Stimulated activated CD4-positive, alpha-beta T cell treated with anti-CD3 and anti-CD28 coated beads, TNF-alpha, amount 100 ng/mL, for 4 hours (primary cell): ENCODE data around the gene PRIMA1.

Experiments
- DNase-seq, 3 experiments: peaks; one replicate each; pipeline ENCODE4 v3.0.0-alpha.2; 2020; ENCODE audit warnings: low read depth in 3 of 3

The PRIMA1 gene

GRCh38 chr14:93757206-93757605 is 31.1 kb downstream of the PRIMA1 start:
- DNase-seq = no peak

DNA sequence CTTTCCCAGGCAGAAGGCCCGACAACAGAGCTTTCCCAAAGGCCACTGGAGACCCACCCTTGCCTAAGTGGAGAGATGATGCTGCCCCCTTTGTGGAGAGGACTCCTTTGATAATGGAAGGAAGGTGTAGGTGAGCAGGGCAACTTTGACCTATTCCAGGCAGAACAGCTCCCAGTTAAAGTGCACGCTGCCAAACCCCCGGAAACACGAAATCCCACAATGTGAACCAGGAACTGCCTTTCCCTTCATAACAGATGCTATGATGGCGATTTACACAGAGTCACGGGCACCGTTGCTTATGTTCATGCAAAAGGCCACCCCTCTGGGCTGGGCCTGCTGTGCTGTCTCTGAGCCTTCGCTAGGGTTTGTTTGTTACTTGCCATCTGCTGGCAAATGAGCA is 34.6 kb downstream of the PRIMA1 start:
- DNase-seq = no peak

DNA sequence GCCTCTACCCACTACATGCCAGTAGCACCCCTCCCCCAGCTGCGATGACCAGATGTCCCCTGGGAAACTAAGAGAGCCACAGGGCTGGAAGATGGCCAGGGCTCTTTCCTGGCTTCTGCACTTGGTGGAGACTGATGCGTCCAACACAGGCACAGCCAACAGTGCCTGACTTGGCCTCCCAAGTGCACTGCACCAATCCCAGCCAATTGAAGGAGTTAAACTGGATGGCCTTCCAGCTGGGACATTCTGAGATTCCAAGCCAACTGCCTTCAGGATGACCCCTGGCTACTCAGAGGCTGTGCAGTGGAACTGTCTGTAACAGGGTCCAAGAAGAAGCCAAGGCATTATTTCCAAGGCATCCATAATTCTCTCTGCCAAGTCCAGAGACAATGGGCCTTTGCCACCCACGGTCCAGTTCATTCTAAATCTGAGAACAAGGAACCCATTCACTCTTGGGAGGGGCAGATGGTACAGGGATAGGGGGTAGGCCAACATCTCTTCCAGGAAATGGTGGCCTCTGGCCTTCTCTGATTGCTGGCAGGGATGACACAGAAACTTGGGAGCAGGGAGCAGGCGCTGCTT is 35.2 kb downstream of the PRIMA1 start:
- no peak for DNase-seq

DNA sequence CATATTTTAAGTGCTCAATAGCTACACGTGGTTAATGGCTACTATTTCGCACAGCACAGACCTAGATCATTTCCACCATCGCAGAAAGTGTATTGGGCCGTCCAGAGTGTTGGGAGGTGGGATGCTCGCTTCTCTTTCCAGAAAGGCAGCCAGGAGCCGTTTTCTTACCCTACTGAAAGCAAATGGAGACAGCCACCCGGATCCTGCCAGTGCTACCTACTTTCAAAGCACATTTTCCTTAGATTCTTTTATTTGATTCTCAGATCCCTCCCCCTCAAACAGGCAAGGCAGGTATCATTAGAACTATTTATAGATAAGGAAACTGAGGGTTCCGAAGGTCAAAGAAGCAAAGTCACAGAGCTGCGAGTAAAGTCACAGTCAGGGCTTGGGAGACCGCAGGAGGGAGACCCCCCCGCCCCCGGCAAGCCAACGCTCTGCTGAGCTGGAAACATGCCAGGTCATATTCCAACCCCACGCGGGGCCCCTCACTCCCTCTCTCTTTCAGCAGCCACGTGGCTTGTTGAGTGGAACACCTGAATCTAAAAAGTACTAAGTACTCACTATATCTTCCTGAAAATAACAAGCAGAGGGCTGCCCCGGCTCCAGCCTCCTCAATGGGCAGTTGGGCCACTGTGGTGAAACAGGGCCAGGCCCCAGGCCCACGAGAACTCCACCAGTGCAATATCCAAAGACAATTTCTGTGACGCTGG is 36.2 kb downstream of the PRIMA1 start:
- no peak for DNase-seq

DNA sequence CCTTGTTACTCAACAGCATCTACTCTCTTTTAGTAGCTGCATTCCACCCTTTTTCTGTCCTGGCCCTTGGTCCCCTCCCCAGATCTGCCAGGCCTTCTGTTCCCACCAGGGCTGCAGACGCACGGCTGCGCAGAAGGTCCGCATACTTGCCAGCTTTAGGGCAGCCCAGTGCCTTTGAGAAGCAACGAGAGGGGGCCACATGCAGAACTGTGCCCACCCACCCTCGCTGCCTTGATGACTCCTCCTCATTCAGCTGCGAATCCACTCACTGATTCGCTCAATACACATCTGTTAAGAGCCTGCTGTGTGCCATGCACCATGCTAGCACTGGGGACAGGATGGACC is 39.2 kb downstream of the PRIMA1 start:
- no peak for DNase-seq

- DNase-seq = no peak
Measured at GRCh38 chr14:93748208-93749075, 39.8 kb downstream of the PRIMA1 start.

GRCh38 chr14:93747560-93747959 is 40.7 kb downstream of the PRIMA1 start:
- no peak for DNase-seq

DNA sequence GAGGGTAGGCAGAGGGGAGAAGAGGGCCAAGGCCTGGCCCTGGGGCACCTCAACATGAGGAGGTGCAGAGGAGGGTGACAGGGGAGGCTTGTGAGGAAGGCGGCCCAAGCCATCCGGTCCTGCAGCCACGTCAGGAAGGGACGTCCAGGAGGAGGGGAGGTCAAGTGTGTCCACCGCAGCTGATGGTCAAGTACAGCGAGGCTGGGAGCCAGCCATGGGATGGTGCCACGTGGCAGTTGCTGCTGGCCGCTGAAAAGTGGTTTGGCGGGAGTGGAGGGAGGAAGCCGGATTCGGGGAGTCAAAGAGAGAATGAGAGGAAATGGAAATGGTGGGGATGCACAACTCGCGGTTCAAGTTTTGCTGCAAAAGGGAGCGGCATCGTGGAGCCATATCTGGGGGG is 41.2 kb downstream of the PRIMA1 start:
- no peak for DNase-seq

DNA sequence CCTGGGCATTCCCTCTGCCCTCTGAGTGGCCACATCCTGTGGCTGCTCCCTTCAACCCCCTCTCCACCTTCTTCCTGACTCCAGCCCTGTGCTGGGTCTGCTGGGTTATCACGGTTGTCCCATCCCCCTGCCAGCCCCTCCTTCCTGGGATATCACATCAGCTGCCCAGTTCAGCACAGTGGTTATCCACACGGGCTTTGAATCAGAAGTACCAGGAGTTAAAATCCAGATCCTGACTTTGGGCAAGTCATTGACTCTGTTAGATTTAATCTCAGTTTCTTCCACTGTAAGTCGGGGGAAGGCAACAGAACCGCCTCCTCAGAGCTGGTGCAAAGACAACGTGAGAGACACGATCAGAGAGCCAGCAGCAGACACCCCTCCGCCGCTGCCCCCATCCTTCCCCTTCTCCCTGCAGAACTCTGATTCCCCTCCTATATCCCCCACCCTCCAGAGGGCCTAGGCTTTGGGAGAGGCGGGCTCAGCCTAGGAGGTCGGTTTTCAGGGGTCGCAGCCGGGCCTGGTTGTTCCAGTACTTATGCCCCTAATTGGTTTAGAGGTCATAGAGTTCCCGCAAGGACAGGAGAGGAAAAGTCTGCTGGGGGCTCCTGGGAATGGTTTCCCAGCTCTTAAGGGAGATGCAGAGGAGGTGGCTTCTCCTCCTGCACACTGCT is 42.5 kb downstream of the PRIMA1 start:
- no peak for DNase-seq

DNA sequence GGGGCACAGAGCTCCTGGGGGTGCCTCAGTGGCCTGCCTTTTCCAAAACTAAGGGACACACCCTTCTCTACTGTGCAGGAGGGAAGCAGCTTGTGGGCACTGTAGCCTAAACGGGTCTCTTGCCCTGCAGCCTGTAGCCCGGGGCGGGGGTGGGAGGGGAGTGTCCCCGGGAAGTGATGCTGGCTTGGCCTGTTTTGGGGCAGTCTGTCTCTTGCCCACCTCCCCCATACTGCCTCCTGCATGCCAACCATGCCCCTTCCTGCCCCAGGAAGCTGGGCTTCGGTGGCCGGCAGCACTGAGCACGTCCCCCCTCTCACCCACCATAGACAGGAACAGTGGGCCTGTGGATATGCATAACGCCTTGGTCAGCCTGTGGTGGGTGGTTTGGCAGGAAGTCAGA is 43.4 kb downstream of the PRIMA1 start:
- DNase-seq = no peak

GRCh38 chr14:93744176-93744575 is 44.1 kb downstream of the PRIMA1 start:
- DNase-seq = no peak

DNA sequence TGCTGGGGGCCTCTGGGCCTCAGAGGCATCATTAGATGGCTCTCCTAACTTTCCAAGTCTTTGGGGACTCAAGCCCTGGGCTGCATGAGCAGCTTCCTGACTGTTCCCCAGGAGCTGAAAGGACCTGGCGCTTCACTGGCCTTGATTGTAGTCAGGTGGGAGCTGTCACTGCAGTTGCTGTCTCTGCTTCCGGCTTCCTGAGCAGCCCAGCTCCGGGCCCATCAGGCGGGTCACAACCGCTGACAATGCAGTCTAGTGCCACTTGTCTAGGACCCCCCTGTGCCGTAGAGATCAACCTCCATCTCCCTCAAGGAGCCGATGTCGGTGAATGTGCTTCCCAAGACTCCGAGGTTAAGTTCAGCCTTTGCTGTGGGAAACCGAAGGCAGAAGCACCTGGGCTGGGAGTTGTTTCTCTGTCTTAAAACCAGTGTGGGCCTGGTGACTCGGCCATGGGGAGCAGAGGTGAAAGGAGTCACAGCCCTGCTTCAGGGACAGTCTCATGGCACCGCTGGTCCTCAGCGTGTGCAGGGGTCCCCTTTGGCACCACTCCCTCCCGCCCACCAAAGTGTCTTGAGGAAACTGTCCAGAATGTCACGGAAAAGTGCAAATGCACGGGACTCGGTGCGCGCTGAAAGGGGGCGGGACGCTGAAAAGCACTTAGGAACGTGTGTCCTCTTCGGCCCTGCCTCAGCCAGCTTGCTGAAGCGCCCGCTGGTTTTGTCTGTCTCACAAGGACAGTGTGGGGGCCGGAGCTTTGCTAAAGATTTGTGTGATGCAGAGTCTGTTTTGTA is 44.8 kb downstream of the PRIMA1 start:
- no peak for DNase-seq

DNA sequence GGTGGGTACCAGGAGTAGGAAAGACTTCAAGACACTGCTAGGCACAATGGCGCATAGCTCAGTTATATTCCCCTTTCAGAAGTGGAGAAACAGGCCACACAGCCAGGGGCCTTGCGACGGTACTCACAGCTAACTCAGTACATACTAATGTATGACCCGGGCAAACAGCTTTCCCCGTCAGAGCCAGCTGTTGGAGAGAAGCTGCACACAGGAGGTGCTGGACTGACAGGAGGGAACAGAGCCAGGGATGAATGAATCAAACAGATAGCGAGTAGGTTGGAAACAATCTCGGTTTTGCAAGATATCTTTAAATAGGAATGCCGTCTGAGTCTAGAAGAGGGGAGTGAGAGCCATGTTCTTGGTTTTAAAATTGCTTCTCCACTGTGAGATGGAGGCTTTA is 45.5 kb downstream of the PRIMA1 start:
- no peak for DNase-seq

DNA sequence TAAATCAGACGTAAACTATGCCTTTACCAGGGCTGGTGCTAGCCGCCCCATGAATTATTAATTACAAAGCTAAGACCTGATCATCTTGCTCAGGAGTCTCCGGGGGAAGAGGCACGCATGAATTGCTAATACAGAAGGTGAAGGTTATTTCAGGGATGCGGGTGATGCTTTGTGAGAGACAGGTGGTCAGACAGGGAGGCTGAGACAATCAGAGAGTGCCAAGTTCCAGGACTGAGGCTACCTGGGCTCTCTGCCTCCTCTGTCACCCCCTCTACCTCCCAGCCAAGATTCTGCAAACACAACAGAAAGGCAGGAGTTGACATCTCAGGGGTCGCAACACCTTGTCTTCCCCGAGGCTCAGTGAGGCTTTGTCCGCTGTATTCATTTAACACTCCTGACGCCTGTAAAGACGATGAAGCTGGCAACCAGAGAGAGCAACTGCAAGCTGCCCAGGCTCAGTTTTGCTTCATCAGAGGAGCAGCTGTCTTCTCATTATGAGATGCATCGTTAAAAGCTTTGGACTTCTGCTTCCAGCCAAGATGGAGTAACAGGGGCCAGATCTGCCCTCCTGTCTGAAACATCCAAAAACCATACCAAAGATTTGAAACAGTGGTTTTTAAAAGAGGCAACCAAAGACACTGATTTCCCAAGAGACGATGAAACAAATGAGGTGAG is 46.6 kb downstream of the PRIMA1 start:
- no peak for DNase-seq

GRCh38 chr14:93737634-93738033 is 50.7 kb downstream of the PRIMA1 start:
- no peak for DNase-seq

GRCh38 chr14:93736378-93737014 is 51.8 kb downstream of the PRIMA1 start:
- no peak for DNase-seq

GRCh38 chr14:93735206-93735605 is 53.1 kb downstream of the PRIMA1 start:
- DNase-seq = no peak

GRCh38 chr14:93734086-93734822 is 54.0 kb downstream of the PRIMA1 start:
- peak in 1 of 3 experiments; percentile 3 for DNase-seq

GRCh38 chr14:93733631-93734030 is 54.7 kb downstream of the PRIMA1 start:
- DNase-seq = no peak

DNA sequence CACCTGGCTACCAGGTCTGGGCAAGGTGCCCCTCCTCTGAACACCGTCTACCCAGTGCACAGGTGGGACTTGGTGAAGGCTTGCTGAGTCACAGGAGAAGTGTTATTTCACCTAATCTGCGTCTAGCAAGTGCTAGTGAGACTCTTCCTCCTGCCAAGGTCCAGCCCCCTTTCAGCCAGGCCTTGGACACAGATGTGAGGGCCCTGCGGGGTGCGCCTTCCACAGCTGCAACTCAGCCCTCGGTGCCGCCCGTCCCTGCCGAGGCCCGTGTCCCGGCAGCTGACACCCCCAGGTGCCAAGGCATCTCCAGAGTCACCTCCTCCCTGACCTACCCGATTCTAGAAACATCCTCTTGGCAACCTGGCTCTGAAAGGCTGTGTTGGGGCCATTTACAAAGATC is 55.1 kb downstream of the PRIMA1 start:
- no peak for DNase-seq
